Measurements from ENCODE around the gene SPPL2B. TPM values are rescaled to one million over a fixed set of nuclear protein-coding genes. Genes with fewer than 3 reads are reported as not detected.
A peak's percentile ranks its signal among the peaks of the same experiment; 100 is the strongest.

The SPPL2B gene
- total and polyA plus RNA-seq, 5 experiments from 2014 or later, result 10.5 to 175 (median 17.3) TPM

DNA sequence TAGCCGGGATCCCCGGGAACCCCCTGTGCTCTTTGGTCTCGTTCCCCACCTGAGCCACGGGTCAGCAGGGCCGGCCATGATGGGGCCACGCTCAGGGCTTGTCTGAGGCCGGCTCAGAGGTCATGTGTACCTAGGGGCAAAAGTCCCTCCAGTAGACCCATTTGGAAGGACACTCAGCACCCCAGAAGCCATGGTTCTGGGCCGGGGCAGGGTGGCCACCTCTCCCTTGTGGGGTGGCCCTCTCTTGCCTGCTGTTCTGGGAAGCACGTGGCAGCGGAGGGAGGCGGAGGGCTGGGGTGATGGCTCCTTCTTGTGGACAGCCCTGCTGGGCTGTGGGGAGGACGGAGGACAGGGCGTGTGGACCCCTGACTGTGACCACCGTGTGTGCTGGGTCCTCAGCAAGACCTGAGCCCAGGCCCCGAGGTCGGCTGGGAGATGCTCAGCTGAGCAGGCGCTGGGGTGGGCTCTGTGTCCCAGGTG, 40.1 kb upstream of the SPPL2B start:
- no peak for ATAC-seq
- no peaks in the 10 kb centered on the region for H3K27me3 Mint-ChIP-seq
- POLR2A ChIA-PET, result interaction anchor here (0.6 to 8.7 kb wide), 12 partner anchors 9 to 437 kb away, joined by 3 to 132 read pairs (median 8); partner anchors contain the start of genes GADD45B and TIMM13
- H3K9me3 Mint-ChIP-seq, result no peaks in the 10 kb centered on the region
- peak overlapping the region; percentile 77 to 94 (median 90) for H3K27ac Mint-ChIP-seq
- peaks cover 0 to 18% (median 0%) of the 10 kb centered on the region in 3 donors for H3K36me3 Mint-ChIP-seq
- DNase-seq, result no peak
- H3K4me3 Mint-ChIP-seq, result peak overlapping the region; percentile 84 to 97 (median 90)
- H3K4me1 Mint-ChIP-seq, result peaks cover 16 to 38% (median 25%) of the 10 kb centered on the region in 4 donors

DNA sequence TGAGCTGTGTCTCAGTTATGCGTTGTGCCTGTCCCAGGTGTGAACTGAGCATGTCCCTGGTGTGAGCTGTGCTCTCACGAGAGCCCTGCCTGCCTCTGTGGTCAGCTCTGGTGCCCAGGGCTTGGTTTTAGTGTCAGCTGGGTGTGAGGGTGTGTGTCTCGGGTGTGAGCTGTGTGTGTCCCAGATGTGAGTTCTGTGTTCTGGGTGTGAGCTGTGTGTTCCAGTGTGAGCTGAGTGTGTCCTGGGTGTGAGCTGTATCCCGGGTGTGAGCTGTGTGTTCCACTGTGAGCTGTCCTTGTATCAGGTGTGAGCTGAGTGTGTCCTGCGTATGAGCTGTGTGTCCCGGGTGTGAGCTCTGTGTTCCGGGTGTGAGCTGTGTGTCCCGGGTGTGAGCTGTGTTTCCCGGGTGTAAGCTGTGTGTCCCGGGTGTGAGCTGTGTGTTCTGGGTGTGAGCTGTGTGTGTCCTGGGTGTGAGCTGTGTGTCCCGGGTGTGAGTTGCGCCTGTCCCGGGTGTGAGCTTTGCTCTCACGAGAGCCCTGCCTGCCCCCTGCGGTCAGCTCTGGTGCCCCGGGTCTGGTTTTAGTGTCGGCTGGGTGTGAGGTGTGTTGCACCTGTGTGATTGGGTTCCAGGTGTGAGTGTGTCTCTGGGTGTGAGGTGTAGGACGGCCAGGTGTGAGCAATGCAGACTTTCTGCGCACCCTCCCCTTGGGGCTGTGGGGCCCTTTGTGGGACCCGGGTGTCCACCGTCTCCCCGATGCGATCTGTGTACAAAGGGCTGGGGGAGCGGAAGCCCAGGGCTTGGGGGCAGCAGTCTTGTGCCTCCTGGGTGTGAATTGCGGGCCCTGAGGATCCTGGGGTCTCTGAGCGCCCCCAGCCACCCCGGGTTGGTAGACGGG, 39.4 kb upstream of the SPPL2B start:
- peak overlapping the region; percentile 87 to 94 (median 91) for H3K27ac Mint-ChIP-seq

DNA sequence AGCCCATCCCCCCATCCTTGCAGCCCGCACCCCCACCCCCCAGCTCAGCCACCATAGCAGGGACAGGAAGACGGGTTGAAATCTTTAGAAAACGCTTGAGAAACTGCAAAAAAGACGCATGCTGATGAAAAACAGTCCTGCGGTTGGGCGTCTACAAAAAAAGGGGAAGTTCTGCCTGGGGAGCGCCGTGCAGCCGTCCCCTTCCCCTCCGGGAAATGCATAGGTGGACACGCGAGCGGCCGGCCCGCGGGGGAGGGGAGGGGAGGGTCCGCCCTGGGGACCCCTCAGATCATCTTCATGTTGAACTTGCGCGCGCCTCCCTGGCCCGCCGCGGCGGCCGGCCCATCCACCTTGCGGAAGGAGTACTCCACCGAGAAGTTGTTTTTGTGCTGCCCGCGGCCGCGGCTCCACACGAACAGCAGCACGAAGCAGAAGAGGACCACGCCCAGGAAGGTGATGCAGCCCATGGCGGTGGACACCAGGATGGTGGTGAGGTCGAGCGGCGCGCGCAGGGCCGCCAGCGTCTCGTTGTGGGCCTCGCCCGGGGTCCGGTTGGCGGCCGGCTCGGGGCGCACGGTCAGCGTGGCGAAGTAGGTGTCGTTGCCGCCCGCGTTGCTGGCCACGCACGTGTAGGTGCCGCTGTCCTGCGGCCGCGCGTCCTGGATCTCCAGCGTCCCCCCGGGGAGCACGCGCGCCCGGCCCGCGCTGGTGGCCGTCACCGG, 38.6 kb upstream of the SPPL2B start:
- ATAC-seq (peak; percentile 81 to 82), DNase-seq (peak in 8 of 10 donors; percentile 48 to 87 (median 64))
- H3K9me3 Mint-ChIP-seq, result no peaks in the 10 kb centered on the region
- H3K4me3 Mint-ChIP-seq, result peak overlapping the region; percentile 84 to 97 (median 90)
- H3K36me3 Mint-ChIP-seq, result peaks cover 0 to 26% (median 0%) of the 10 kb centered on the region in 3 donors
- POLR2A ChIA-PET, result interaction anchor here (0.6 to 8.7 kb wide), 21 partner anchors 11 to 186 kb away, joined by 3 to 132 read pairs (median 6); partner anchors contain the start of genes GADD45B, LSM7, SPPL2B and TIMM13
- no peaks in the 10 kb centered on the region for H3K27me3 Mint-ChIP-seq
- peak overlapping the region; percentile 87 to 92 (median 91) for H3K27ac Mint-ChIP-seq
- peaks cover 21 to 47% (median 32%) of the 10 kb centered on the region in 4 donors for H3K4me1 Mint-ChIP-seq

More for the DNA sequence above, 39.4 kb upstream of the SPPL2B start:
- Mint-ChIP-seq H3K36me3 (peaks cover 0 to 24% (median 0%) of the 10 kb centered on the region in 3 donors), H3K9me3 (no peaks in the 10 kb centered on the region), H3K4me1 (peaks cover 20 to 45% (median 30%) of the 10 kb centered on the region in 4 donors), H3K27me3 (no peaks in the 10 kb centered on the region), H3K4me3 (peak overlapping the region; percentile 84 to 97 (median 90))
- no peak for DNase-seq
- ATAC-seq, result peak; percentile 7 to 36
- POLR2A ChIA-PET, result interaction anchor here (0.6 to 8.7 kb wide), 19 partner anchors 9 to 438 kb away, joined by 3 to 132 read pairs (median 4); partner anchors contain the start of genes GADD45B, LSM7, SPPL2B and TIMM13

DNA sequence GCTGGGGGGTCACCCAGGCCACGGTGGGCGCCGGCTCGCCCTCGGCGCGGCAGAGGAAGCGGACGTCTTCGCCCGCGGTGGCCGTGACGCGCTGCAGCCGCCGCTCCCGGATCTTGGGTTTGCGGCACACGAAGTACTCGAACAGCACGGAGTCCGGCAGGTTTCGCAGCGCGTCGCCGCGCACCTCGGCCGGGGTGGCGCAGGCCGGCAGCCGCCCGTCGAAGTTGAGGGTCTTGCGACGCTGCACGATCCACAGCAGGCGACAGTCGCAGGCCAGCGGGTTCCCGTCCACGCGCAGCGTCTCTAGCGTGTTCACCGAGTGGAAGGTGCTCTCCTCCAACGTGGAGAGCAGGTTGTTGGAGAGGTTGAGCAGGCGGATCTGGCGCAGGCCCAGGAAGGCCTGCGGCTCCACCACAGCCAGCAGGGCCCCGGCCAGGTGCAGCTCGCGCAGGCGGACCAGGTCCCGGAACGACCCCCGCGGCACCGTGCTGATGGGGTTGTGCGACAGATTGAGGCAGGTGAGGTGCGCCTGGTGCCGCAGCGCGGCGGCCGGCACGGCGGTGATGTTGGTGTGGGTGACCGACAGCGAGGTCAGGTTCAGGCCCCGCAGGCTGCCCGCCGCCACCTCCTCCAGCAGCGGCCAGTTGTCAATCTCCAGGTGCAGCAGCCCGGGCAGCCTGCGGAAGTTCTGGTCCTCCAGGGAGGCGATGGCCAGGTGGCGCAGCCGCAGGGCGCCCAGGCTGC, 37.9 kb upstream of the SPPL2B start:
- peaks cover 21 to 51% (median 33%) of the 10 kb centered on the region in 4 donors for H3K4me1 Mint-ChIP-seq
- POLR2A ChIA-PET, result interaction anchor here (0.5 to 2.7 kb wide), 19 partner anchors 8 to 653 kb away, joined by 3 to 24 read pairs (median 4); partner anchors contain the start of genes GADD45B, LINGO3, LSM7 and PEAK3

DNA sequence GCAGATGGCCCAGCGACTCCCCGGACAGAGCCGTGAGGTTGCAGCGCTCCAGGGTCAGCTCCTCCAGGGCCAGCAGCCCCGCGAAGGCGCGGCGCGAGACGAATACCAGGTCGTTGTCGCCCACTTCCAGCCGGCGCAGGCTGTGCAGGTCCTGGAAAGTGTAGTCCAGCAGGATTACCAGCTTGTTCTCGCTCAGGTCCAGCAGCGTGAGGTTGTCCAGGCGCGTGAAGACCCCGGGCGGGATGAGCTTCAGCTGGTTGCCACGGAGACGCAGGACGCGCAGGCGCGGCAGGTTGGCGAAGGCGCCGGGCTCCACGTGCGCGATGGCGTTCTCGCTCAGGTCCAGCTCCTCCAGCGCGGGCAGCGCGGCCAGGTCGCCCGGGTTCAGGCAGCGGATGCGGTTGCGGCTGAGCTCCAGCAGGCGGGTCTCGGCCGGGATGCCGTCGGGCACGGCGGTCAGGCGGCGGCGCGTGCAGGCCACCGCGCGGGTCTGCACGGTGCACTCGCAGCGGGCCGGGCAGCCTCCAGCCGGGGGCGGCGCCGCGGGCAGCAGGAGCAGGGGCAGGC, 37.2 kb upstream of the SPPL2B start:
- H3K27me3 Mint-ChIP-seq, result no peaks in the 10 kb centered on the region
- POLR2A ChIA-PET, result interaction anchor here (0.5 to 2.7 kb wide), 19 partner anchors 9 to 653 kb away, joined by 3 to 24 read pairs (median 4); partner anchors contain the start of genes LINGO3, LSM7, PEAK3 and SPPL2B
- peaks cover 21 to 51% (median 33%) of the 10 kb centered on the region in 4 donors for H3K4me1 Mint-ChIP-seq
- peak overlapping the region in 1 of 10 donors; percentile 13 for H3K27ac Mint-ChIP-seq
- DNase-seq, result no peak
- no peak for ATAC-seq
- H3K36me3 Mint-ChIP-seq, result peaks cover 0 to 26% (median 0%) of the 10 kb centered on the region in 3 donors
- peak overlapping the region; percentile 72 to 88 (median 81) for H3K4me3 Mint-ChIP-seq
- H3K9me3 Mint-ChIP-seq, result no peaks in the 10 kb centered on the region

More for the DNA sequence above, 37.9 kb upstream of the SPPL2B start:
- Mint-ChIP-seq H3K9me3 (no peaks in the 10 kb centered on the region), H3K4me3 (peak overlapping the region; percentile 72 to 88 (median 81)), H3K27ac (peak overlapping the region in 8 of 10 donors; percentile 13 to 91 (median 64)), H3K36me3 (peaks cover 0 to 26% (median 0%) of the 10 kb centered on the region in 3 donors), H3K27me3 (no peaks in the 10 kb centered on the region)
- ATAC-seq (peak; percentile 32 to 38), DNase-seq (peak in 5 of 10 donors; percentile 24 to 52 (median 46))

DNA sequence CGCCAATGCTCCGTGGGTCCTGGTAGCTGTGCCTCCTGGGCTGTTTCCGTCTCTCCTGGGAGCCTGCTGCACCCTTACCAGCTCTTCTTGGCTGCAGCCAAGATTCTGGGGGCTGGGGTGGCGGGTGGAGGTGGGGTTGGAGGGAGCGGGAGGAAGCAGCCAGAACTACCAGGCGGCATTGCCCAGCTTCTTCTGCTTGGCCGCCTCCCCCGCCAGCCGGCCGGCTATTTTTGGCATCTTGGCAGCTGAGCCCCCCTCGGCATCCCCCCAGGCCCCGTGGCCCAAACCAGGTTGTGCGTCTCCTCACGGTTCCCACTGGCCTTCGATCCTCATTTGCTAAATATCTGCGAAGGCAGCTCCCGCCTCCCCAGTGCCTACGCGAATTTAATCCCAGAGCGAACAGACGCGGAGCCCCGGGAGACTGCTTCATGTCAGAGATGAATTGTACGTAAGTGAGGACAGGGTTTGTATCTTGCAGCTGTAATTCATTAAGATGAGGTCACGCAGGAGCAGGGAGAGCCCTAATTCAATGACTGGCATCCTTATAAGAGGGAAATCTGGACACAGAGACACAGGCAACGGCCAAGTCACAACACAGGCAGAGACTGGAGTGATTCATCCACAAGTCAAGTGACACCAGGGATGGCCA, 33.7 kb upstream of the SPPL2B start:
- Mint-ChIP-seq H3K36me3 (peaks cover 0 to 24% (median 0%) of the 10 kb centered on the region in 3 donors), H3K4me1 (peaks cover 10 to 28% (median 16%) of the 10 kb centered on the region in 4 donors), H3K9me3 (no peaks in the 10 kb centered on the region), H3K27me3 (no peaks in the 10 kb centered on the region), H3K4me3 (peak overlapping the region in 3 of 10 donors; percentile 8 to 20 (median 15)), H3K27ac (peak overlapping the region in 4 of 10 donors; percentile 8 to 85 (median 71))
- no peak for ATAC-seq
- DNase-seq, result no peak
- POLR2A ChIA-PET, result interaction anchor here (0.6 to 2.7 kb wide), 9 partner anchors 9 to 140 kb away, joined by 3 to 9 read pairs (median 4); no protein-coding TSS in a partner anchor

DNA sequence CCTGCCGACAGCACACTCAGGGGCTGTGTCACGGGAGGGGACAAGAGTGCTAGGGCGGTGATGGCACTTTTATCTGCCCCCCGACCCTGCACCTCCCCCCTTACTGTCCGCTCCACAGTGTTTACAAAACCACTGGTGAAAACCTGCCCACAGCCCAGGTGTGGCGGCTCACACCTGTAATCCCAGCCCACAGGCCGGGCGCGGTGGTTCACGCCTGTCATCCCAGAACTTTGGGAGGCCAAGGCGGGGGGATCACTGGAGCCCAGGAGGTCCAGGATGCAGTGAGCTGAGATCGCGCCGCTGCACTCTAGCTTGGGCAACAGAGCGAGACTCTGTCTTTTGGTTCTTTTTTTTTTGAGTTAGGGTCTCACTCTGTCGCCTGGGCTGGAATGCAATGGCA, 32.3 kb upstream of the SPPL2B start:
- Mint-ChIP-seq H3K36me3 (peaks cover 0 to 22% (median 0%) of the 10 kb centered on the region in 3 donors), H3K27me3 (no peaks in the 10 kb centered on the region), H3K27ac (peak overlapping the region in 1 of 10 donors; percentile 71), H3K4me1 (peaks cover 9 to 31% (median 13%) of the 10 kb centered on the region in 4 donors), H3K4me3 (no peak overlapping the region), H3K9me3 (no peaks in the 10 kb centered on the region)
- ATAC-seq (no peak), DNase-seq (no peak)
- POLR2A ChIA-PET, result interaction anchor here (0.6 to 2.7 kb wide), 4 partner anchors 11 to 885 kb away, joined by 3 to 9 read pairs (median 4); no protein-coding TSS in a partner anchor

DNA sequence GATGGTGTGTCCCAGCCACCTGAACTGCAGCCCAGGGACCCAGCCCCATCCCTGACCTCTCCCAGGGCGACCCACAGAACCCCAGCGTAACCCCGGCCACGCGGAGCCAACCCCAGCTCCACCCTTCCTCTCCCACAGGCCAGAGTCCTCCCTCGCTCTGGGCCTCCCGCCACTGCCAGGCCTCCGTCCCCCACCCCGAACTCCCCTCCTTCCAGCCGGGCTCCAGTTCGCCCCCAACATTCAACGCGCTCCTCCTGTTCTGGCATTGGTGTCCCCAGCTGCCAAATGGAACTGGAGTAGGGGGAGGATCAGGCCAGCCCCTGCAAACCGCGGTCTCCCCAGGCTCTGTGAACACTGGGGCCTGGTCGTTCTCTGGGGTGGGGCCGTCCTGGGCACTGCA, 28.0 kb upstream of the SPPL2B start:
- H3K4me1 Mint-ChIP-seq, result peaks cover 5 to 26% (median 10%) of the 10 kb centered on the region in 4 donors
- ATAC-seq (no peak), DNase-seq (no peak)
- no peaks in the 10 kb centered on the region for H3K9me3 Mint-ChIP-seq
- peaks cover 4 to 23% (median 12%) of the 10 kb centered on the region in 5 donors for H3K27me3 Mint-ChIP-seq
- no peak overlapping the region for H3K4me3 Mint-ChIP-seq
- peak overlapping the region in 2 of 10 donors; percentile 19 to 49 for H3K27ac Mint-ChIP-seq
- POLR2A ChIA-PET, result interaction anchor here (0.7 to 1.2 kb wide), 3 partner anchors 11 to 505 kb away, joined by 3 read pairs; no protein-coding TSS in a partner anchor
- H3K36me3 Mint-ChIP-seq, result no peaks in the 10 kb centered on the region

DNA sequence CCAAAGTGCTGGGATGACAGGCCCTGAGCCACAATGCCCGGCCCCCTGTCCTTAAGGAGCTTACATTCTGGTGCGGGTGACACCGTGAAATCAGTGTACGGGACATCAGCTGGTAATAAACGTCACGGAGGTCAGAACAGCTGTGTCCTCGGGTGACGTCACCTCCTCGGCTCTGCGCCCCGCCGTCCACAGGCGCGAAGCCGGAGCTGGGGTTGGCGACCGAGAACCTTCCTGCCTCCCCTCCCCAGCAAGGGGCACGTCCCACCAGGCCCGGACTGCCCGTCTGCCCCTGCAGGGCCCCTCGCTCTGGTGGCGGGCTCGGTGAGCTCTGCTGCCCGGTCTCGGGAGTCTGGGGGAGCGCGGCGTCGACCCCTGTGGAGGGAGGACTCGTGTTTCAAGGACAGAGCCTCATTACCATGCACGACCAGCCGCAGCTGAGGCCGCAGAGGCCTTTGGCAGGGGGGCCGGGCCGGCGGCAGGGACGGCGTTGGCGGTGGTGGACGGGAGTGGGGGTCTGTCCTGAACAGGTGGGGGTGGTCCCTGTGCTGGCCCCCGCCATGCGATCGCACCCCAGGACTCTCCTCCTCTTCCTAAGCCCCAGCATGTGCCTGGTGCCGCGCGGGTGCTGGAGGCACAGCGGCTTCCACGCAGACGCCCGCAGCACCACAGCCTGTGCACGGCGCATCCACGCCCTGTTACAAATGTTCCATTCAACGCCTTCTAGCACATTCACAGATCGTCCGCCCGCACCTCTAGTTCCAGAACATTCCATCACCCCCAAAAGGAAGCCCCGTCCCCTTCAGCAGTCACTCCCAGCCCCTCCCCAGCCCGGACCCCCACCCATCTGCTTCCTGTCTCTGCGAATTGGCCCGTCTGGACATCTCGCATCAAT, 25.9 kb upstream of the SPPL2B start:
- no peak for DNase-seq
- POLR2A ChIA-PET, result interaction anchor here (0.6 to 2.6 kb wide), 10 partner anchors 9 to 90 kb away, joined by 3 to 24 read pairs (median 4); no protein-coding TSS in a partner anchor
- Mint-ChIP-seq H3K27ac (peak overlapping the region in 5 of 10 donors; percentile 20 to 72 (median 35)), H3K9me3 (no peaks in the 10 kb centered on the region), H3K27me3 (peaks cover 7 to 41% (median 19%) of the 10 kb centered on the region in 5 donors), H3K4me1 (peaks cover 5 to 29% (median 11%) of the 10 kb centered on the region in 4 donors), H3K4me3 (peak overlapping the region; percentile 37 to 86 (median 77)), H3K36me3 (no peaks in the 10 kb centered on the region)
- ATAC-seq, result peak; percentile 77 to 81
